Activated gamma-delta T cell (primary cell): Measurements from ENCODE around the gene SIRPA.

Experiments used
- DNase-seq: peaks from one replicate; lab custom pipeline; 2025; lab: John Stamatoyannopoulos, UW

Gene SIRPA

DNA sequence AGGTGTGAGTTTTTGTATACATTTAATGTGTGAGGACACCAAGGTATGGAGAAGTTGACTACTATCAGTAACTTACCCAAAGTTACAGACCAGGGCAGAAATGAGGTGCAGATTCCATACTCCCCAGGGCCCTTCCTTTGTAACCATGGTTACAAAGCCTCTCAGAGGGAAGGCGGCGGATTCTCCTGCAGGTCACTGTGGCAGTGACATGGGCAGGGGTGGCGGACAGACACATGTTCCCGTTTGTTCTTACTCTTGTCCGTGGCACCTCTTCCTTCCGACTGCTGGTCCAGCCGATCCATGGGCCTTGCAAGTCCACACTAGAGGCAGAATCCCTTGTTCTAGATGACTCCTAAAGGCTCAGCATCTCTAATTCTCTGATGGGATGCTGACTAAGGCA is 55.6 kb downstream of the SIRPA start:
- no peak for DNase-seq

DNA sequence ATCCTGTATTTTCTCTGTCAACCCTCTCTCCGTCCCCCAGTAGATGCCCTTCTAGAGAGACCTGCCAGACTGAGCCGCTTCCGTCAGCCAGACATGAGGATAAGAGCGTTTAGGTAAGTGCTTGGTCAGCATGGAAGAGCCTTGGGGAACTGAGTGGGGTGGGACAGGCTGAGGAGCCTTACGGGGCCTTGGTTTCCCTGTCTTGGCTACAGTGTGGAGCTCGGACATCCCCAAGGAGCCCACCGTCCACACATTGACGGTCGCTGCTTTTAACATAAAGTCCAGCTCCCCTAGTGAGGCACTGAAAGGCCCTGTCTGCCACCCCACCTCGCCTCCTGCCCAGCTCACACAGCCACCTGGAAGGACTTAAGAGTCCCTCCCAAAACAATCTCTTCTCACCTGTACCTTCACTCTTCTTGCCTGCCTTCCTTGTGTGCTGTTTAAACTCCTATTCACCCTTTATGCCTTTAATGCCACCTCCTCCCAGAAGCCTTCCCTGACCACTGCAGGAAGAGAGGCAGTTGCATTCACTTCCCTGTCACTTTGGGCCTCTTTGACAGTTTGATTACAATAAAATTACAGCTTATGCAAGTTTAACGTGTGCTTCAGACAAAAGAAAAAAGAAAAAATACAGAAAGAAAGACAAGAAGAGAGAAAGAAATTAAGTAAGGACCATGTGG is 56.4 kb downstream of the SIRPA start:
- DNase-seq: no peak

DNA sequence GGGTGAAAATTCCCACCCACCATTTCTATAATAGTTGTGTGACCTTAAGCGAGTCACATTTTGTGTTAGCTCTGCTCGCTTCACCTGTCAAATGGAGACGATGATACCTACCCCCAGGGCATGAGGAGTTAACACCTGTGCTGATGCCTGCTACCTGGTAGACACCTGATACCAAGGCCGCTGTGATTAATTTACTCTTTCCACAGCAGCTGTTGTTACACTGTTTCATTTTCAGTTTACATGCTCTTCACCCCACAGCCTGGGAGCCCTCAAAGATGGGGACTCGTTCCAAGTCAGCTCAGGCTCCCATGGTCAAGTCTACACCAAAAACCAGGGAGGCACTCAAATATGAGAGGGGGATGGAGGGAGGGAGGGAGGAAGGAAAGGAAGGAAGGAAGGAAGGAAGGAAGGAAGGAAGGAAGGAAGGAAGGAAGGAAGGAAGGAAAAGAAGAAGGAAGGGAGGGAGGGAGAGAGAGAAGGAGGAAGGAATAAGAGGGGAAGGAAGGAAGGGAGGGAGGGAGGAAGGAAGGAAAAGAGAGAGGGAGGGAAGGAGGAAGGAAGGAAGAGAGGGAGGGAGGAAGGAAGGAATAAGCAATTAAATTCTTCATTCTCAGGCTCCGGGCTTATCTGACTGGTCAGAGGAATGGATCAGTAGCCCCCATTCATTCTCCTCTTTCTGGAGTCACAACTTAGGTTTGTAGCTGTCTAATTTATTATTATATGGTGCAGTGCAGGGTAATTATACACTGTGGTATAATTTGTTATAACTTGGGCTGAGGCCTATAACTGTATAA is 57.7 kb downstream of the SIRPA start:
- no peak for DNase-seq

DNA sequence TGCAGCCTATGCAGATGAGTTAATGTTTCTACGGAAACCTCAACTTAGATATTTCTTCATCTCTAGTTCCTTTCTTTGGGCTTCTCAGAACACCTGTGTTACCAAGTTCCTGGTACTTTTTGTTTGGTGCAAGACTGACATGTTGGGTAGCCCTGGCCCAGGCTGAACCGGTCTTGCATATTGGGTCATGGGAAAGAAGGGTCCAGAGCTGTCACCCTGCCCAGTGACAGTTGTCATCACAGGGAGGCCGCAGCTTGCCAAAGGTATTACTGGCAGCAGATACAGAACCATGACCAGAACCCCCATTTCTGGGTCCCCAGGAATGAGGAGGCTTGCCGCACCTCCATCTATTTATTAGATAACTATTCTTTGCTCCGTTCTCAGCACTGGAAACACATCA is 58.4 kb downstream of the SIRPA start:
- DNase-seq: no peak

DNA sequence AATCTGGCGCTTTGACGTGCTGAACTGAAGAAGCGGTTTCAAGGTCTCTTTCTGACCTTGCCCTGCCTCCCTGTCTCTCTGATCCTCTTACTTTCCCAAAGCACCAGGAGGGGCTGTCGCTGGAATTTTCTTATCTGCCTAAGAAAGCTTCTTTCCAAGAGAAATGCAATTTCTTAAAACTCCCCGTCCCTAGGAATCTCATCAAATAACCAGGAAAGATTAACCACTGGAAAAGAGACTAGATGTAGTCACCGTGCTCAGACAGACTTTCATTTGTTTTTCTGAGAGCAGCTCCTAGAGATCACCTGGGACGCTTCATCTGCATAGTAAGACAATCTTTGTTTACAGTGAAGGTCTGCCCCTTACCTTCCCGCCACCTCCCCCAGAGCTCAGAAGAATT is 60.0 kb downstream of the SIRPA start:
- no peak for DNase-seq

DNA sequence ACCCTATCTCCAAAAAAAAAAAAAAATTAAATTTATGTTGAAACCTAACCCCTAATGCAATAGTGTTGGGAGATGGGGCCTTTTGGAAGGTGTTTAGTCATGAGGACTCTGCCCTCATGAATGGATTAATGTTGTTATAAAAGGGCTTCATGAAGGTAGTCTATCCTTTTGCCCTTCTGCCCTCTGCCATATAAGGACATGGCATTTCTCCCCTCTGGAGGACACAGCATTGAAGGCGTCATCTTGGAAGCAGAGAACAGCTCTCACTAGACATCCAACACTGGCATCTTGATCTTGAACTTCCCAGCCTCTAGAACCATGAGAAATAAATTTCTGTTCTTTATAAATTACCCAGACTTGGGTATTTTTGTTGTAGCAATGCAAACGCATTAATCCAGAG is 63.2 kb downstream of the SIRPA start:
- DNase-seq: no peak

DNA sequence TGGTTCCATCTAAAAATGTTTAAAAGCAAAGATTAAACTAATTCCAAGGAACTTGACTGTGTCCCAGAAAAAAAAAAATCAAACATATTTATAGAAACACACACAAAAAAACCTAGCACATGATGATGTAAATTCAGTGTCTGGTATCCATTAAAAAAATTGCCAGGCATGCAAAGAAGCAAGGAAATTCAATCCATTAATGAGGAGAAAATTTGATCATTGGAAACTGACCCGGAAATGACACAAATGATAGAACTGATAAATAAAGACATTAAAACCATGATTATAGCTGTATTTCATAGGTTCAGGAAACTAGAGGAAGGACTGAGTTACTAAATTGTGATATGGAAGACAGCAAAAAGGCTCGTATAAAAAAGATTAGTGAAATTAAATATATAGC is 63.9 kb downstream of the SIRPA start:
- DNase-seq: no peak

DNA sequence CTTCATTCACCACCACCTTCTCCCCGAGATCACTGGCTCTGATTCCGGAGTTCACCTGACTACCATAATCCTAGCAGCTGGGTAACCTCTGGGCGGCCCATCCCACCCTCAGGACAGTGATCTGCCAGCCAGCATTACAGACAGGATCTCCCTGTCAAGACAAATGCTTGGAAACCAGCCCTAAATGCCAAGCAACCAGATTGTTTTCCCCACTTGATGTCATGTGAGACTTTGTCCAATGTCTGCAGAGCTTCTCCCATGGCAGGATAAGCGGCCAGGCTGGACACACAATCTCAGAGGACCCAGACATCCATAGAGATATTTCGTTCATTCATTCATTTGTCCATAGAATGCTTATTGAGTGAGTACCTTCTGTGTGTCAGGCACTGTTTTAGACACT is 66.2 kb downstream of the SIRPA start:
- no peak for DNase-seq

DNA sequence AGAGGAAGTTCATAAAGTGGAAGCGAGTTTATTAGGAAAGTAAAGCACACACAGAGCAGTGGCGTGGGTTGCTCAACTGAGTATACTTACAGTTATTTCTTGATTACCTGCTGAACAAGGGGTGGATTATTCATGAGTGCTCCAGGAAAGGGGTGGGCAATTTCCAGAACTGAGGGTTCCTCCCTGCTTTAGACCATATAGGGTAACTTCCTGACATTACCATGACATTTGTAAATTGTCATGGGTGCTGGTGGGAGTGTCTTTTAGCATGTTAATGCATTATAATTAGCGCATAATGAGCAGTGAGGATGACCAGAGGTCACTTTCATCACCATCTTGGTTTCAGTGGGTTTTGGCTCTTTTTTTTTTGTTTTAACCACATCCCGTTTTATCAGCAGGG is 68.9 kb downstream of the SIRPA start:
- DNase-seq: no peak

DNA sequence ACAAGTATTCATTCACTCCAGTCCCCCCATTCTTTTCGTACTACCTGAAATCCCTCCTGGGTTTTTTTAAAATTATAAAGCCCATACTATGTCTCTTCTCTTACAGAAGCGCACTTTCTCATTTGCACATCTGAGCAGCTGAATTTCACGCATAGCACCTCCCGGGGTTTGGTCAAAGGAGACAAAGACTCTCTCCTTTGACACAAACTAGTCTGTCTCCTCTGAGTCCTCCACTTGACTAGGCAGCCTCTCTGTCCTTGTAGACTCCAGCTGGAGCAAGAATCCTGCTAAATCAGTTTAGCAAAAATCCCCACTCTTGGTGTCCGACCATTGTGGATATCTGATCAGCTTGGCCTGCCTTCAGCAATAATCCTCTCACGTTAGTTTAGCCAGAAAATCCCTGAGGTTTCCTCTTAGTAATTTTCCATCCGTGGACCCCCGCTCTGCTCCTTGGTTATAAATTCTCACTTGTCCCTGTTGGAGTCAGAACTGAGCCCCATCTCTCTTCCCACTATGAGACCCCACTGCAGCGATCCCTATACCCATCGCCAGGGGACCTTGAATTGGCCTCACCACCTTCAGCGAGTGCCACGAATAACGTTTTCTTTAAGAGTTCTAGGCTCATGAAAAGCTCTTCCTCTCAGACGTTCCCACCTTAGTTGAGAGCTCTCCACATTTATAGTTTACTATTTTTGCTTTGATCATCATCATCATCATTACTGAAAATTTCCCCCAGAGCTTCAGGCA is 69.6 kb downstream of the SIRPA start:
- DNase-seq: no peak

DNA sequence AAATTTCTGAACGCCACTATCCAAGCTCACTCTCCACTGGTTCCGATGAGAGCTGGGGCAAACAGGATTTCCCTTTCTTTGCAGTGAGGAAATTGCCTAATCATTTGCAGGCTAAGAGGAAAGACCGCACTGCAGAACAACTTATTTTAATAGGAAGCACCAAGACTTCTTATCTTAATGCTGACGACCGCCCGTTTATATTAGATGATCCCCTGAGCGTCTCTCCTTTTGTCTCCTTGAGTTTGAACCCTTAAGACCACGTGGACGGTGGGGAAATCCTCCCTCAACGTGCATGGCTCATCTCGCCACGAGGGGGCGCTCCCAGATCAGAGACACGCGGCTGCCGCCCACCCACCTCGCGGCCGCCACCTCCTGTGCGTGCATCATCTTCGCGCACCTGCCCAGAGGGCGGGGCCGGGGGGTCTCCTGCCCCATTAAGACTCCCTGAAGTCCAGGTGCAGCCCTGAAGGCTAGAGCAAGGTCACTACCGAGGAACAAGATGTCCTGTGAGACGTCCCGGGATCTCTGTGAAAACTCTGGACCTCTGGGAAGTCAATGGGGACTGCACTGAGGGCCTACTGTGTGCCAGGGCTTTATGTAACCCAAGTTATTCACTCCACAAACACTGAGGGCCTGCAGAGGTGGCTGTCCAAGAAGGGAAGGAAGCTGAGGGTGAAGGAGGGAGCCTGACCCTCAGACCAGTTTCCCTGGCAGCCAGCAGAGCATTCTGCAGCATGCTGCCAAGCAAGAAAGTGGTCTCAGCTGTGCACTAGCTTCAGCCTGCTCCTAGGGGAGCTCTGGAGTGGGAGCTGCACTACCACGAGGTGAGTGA is 70.5 kb downstream of the SIRPA start:
- DNase-seq: peak; percentile 22

DNA sequence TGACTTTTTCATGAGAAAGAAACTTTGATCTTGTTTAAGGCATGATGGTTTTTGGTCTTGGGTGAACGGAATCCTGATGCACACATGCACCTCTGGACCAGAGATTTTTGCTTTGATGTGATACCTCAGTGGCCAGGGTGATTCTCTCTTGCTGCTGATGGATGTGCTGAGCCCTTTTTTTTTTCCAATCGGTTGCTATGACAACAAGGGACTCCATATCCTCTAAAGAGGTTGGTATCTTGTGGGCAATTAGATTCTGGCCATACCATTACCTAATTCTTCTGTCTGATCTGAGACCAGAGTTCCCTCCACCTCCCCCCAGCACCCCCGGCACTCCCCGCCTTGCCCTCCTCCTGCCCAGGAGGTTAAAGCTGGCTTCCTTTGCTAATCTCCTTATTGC is 73.8 kb downstream of the SIRPA start:
- DNase-seq: no peak

DNA sequence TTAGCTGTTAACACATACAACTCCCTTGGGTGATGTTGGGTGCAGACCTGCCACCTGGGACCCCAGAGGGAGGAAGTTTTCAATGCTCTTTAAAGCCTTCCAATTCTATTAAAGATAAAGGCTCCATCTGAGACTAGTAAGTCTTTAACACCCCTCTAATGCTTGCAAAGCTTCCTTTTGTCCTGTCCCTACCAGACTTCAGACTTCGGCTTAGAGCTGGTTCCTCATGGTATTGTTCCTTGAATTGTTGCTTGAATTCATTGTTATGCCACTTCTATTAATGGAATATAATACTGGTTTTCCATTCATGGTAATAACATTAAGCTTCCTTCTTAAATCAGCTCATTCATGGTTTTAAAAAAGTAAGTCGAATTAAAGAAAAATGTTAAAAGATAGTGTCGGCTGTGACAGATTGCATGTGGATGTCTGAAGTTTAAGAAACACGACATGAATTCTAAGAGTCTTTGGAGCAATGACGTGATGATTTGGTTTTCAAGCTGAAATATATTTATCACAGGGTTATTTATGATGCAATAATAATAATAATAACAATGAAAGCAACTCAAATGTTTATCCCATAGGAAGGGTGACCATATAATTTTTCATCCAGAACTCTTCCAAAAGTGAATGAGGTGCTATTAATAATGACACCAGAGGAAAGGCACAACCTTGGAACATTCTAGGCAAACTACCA is 76.8 kb downstream of the SIRPA start:
- DNase-seq: no peak

DNA sequence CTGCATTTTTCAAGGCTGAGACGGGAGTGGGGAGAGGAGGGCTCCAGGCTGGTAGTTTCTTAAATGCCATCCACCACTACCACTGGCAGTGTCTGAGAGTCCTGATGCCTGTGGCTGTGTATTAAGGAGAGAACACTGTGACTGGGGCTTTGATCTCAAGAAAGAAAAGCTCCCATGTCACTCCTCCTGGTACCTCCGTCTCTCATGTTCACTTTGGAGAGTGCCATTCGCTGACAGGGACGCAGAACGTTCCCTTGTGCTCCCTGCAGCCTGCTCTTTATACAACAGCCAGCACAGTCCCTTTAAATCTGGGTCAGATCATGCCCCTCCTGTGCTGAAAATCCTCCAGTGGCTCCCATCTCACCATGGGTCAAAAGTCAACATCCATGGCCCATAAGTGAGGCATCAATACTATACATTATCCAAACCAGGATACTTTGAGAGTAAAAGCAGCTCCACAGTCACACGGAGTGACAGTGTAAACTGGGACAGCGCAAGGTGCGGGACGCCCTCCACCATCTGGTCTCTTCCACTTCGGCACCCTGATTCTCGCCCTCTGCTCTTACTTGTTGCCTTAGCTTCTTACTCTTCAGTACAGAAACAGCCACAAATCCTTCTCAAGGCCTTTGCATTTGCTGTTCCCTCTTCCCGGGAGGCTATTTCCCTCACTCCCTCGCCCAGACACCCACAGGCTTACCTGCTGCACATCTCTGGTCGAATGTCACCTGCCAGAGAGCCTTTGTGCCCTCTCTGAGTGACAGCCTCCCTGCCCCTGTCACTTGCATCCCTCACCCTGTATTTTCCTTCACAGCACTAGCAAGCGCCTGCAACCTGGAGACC is 78.6 kb downstream of the SIRPA start:
- no peak for DNase-seq

DNA sequence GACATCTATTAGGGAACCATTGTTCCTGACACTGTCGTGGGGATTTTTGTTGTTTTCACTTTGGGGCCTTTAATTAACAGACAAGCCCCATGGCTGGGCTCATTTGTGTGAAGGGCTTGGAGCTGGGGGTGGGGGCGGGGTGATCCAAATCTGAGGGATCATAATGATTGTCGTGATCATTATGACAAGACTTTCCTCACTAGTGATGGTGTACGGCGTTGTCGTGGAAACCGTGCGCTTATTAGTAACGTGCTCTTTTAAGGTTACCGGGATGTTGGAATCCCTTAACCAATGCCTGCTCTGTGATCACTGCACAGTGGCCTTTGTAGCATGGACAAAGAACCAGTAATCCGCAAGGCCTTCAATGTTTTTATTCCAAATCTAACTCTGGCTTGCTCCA is 80.1 kb downstream of the SIRPA start:
- DNase-seq: no peak

DNA sequence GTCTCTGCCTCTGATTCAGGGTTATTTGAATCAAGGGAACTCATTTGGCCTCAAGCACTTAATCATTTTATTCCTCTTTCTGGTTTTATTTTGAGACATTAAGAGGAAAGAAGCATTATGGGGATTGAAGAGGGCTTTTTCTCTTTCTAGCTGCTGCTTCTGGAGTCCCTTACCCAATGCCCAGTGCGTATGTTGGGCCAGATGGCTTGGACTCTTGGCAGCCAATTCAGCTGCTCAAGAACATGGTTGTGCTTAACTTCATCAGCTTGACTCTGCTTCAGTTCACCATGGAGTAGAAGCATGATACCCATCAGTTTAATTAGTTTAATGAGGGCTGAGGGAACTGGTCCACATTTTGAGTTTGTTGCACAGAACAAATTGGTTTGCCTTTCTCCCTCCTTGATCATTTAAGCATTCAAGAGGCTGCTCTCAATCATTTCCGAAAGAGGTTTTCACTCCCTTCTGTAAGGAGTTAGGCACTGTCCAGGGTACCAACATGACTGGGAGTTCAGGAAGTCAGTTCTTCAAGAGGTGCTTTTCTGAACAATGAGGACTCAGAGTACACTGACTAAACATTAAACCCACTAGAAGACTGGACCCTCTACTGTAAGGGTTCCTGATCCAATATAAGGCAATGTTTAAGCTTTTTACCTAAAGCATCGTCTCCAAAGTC is 84.0 kb downstream of the SIRPA start:
- DNase-seq: no peak

DNA sequence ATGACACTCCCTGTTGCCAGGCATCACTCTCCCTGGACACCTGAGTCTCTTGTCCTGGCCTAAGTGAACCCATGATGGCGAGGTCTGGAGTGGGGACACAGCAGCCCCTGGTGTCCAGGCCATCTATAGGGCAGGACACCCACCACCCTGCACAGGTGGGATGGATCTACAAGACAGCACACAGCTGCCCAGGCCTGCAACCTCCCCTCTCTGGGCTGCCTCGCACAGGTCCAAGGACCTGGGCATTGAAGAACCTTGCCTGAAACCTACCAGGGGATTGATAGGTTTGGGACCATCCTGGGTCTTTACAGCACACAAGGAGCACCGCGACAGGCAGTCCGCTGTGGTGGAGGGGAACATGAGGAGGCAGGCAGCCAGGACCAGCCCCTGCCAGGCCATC is 87.5 kb downstream of the SIRPA start:
- DNase-seq: no peak

DNA sequence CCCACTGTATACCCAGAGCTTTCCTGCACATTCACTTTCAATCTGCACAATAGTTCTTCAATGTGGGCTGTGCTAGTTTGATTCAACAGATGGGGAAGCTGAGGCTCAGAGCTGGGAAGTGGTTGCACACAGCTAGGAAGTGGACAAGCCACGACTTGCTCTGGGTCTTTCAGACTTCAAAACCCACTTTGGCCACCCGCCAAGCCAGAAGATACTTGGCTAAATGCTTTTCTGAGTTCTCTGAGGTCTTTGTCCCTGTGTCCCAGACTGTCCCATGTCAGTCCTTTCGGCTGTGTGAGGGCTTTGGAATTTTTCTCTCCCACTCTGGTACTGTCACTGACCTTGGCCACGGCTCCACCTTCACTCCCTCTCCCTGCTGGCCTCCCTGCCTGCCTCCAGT is 88.1 kb downstream of the SIRPA start:
- DNase-seq: no peak

DNA sequence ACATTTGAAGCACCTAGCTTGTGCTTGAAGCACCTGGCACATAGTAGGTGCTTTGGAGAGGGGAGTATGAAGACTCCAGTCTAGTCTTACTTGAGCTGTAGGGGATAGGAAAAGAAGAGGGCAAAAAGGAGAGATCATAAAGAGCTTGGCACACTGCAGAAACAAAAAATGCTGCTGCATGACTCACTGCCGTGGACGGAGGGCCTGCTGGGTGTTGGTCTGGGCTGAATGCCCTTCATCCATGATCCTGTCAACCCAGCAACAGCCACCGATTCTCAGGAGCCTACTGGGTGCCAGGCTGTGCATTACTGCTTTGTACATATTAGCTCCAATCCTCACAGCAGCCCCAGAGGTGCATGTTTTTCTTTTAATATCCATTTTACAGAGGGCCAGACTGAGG is 92.6 kb downstream of the SIRPA start:
- DNase-seq: no peak
